Left colon (tissue), 2 donors: Measurements from ENCODE around the gene SNTB2. TPM values are rescaled to one million over a fixed set of nuclear protein-coding genes. Genes with fewer than 3 reads are reported as not detected.

Source experiments
- ATAC-seq: fragments of 200-7000 bp; cut with Tn5 transposase; one replicate; pipeline ENCODE4 v1.9.1; 2020; ENCODE audit warnings: mild to moderate bottlenecking, moderate library complexity
- DNase-seq, 2 donors: peaks; one replicate each; pipeline ENCODE4 v3.0.0-alpha.2; 2020
- intact Hi-C, 2 donors: fragments of 100-400 bp; cut with DNase I in 1 of 2; cut with micrococcal nuclease in 1 of 2; formaldehyde crosslinking; loops; one replicate each; pipeline versions ENCODE4 v1.11.2 to v1.14.0; 2022; cut with DNase I, micrococcal nuclease
- total RNA-seq, 2 donors: library from RNA; stranded (reverse); fragmentation: NEBNext Ultra II Directional; extraction: Animal tissue kit (Norgen Biotek cat#: 25700); gene quantifications; one replicate each; pipeline ENCODE4 v1.2.1, GENCODE V29; 2021
- donor health status: DM: no; HTN: no; CAD: no.
- donor health status: DM: yes; HTN: yes; CAD: no.

SNTB2 gene
- total RNA-seq, 2 donors from 2014 or later = 32.0 to 33.8 TPM

- ATAC-seq = no peak
- intact Hi-C loops = no loop called here
- DNase-seq = no peak
Measured at GRCh38 chr16:69176033-69176800, 10.7 kb upstream of the SNTB2 start.

DNA sequence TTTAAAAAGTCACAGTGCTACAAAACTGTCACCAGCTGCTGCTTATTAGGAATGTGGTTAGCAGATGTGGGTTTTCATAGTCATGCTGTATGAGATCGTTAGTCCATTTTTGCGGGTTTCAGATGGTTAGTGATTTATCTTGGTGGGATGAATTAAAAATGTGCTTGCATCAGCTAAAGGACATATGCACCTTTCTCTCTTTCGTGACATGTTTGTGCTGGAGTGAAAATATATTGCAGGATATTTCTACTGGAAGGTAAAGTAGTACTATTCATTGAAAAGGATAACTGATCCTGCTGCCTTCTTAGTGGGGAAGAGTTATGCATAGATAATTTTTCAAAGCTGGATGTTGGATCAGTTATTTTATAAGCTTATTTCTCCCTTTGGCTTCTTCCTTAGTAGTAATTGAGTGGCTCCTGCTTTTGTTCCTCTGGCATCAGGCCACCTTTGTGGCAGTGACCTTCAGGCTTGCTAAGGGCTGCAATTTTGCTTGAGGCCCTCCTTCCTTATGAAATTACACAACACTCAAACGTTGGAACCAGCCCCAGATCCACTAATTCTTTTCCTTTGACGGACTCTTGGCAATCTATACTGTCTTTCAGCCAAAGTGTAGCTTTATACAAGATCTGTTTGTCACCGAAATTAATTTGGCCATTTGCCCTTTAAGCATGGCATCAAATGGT lies 7.5 kb upstream of the SNTB2 start:
- peak; percentile 74 to 84 for DNase-seq
- ATAC-seq = peak; percentile 88
- intact Hi-C loops = no loop called here

DNA sequence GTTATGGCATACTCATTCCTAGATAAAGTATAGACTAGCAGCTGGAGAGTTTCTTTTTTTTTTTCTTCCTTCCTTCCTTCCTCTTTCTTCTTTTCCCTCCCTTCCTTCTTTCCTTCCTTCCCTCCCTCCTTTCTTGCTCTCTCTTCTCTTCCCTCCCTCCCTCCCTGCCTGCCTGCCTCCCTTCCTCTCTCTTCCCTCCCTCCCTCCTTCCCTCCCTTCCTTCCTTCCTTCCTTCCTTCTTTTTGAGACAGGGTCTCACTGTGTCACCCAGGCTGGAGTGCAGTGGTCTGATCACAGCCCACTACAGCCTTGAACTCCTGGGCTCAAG lies 7.0 kb upstream of the SNTB2 start:
- peak; percentile 3 for ATAC-seq
- intact Hi-C loops = no loop called here
- no peak for DNase-seq

GRCh38 chr16:69182730-69183416 lies 4.1 kb upstream of the SNTB2 start:
- intact Hi-C loops = no loop called here
- DNase-seq = no peak
- ATAC-seq = no peak

GRCh38 chr16:69187446-69188235 lies 677 bp downstream of the SNTB2 start:
- intact Hi-C loops = no loop called here
- ATAC-seq (peak; percentile 48), DNase-seq (peak in 1 of 2 donors; percentile 69)

DNA sequence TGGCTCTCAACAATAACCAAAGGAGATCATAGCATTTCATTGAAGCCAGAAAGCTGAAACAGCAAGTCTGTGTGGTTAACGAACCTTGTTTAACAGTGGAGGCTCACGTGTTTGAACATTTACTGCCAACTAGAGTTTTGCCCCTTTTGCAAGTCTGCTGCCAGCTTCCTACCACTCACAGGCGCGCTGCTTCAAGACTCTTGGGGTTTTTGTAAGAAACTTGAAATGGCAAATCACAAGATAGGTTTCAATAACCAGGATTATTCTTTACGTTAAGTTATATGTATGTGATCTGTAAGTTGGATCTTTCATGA lies 1.2 kb downstream of the SNTB2 start:
- ATAC-seq = peak; percentile 35
- intact Hi-C loops = no loop called here
- no peak for DNase-seq

DNA sequence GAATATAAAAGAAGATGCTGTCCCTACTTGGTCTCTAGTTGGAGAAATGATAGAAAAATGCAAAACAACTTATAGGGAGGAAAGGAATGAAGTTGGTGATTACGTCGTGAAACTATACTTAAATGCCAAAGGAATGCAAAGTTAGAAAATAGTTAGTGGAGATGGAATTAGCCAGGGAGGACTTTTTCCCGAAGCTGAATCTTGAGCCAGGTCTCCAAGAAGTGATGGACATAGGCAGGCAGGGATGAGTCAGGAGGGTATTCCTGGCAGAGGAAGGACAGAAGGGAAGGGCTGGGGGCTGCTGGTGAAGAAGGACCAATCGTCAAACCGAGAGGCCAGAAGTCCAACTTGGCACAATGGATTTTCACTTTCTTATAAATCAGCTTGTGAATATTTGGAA lies 1.8 kb downstream of the SNTB2 start:
- ATAC-seq = no peak
- intact Hi-C loops = no loop called here
- no peak for DNase-seq

GRCh38 chr16:69190046-69190588 lies 3.2 kb downstream of the SNTB2 start:
- no peak for DNase-seq
- no peak for ATAC-seq
- intact Hi-C loops = no loop called here

- intact Hi-C loops = no loop called here
Measured at GRCh38 chr16:69190598-69190997, 3.6 kb downstream of the SNTB2 start.

GRCh38 chr16:69191136-69191535 lies 4.2 kb downstream of the SNTB2 start:
- ATAC-seq = no peak
- no peak for DNase-seq
- intact Hi-C loops = no loop called here

More at GRCh38 chr16:69190598-69190997, 3.6 kb downstream of the SNTB2 start:
- DNase-seq = no peak
- no peak for ATAC-seq

DNA sequence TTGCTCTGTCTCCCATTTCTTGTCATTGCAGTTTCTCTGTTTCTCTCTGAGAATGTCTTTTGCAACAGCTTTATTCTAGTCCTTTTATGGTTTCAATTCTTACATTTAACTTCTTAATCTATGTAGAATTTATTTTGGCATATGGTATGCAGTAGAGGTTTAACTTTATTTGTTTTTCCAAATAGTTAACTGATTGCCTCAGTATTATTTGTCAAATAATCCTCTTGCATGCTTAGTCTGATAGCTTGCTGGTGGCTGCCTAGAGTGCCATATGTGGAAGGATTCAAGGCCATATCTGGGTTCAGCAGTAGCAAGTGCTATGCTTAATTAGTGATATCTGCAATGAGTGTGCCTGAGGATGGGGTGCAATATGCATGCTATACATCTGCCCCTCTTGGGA lies 6.9 kb downstream of the SNTB2 start:
- ATAC-seq = no peak
- intact Hi-C loops = no loop called here
- DNase-seq = no peak

DNA sequence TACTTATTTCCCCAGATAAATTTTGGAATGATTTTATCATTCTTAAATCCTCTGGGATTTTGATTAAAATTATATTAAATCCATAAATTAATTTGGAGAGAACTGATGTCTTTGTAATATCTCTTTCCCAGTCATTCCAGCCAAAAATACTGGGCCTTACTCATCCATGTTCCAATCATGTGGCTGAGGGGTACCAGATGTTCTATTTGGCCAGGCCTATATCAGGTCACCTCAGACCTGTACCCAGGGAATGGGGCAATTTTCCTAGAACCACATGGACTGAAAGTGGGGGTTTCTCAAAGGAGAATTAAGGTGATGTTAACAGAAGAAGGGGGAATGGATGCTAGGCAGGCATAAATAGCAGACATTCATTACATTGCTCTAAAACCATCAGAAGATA lies 7.5 kb downstream of the SNTB2 start:
- intact Hi-C loops = no loop called here
- no peak for ATAC-seq
- DNase-seq = no peak

- ATAC-seq (peak; percentile 81), DNase-seq (no peak)
- intact Hi-C loops = no loop called here
Measured at GRCh38 chr16:69195369-69196029, 8.5 kb downstream of the SNTB2 start.

DNA sequence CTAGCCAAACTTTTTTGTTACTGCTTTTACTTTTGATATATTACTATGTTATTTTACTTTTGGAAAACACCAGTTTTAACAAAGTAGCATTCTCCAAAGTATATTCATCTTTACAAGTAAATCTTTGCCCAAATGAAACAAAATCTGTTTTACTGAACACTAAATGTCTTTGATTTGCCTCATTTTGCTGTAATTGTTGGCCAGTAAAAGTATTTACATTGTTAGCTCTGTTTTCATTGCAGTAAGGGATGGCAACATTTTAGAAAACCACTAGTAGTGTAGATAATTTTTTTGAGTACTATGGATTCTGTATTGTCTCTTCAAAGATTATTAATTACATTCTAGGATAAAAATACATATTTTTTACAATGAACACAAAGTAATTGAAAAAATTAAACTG lies 10.6 kb downstream of the SNTB2 start:
- DNase-seq = no peak
- ATAC-seq = no peak

GRCh38 chr16:69199382-69199781 lies 12.4 kb downstream of the SNTB2 start:
- ATAC-seq = no peak
- DNase-seq = no peak
- intact Hi-C loops = no loop called here

More for the DNA sequence above, 10.6 kb downstream of the SNTB2 start:
- intact Hi-C loops = no loop called here

DNA sequence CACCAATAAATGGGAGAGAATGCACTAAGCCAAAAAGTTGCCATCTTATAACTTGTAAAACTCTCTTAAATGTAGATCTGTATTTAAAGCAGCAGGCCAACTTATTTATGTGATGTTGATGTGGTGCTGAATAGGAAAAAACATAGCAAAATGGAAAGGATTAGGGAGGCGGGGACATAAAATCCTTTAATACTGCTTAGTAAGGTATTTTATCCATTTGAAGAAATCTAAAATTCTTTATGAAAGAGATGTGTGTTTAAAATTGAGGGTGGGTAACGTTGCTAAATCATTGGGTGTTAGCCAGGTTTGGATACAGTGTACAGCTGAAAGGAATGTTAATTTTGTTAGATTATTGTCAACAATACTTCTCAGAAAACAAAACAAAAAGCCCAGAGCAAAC lies 14.3 kb downstream of the SNTB2 start:
- ATAC-seq (no peak), DNase-seq (no peak)
- intact Hi-C loops = no loop called here

DNA sequence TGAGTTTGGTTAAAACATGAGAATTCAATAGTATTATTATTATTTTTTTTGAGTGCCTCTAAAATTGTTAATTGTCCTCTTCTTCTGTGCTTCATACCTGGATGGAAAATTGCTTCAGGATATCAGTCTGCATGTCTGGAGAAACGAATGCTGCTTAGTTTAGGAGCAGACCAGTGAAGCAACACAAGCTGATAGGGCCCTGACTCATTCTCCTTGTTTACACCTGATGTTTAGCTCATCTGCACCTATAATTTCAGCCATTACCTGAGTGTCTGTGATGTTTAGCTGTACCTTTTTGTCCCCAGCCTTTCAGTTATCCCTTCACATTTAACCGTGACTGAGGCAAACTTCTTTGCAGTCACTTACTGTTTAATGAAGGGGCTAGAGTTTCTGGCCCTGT lies 14.8 kb downstream of the SNTB2 start:
- intact Hi-C loops = no loop called here
- no peak for ATAC-seq
- DNase-seq = no peak

DNA sequence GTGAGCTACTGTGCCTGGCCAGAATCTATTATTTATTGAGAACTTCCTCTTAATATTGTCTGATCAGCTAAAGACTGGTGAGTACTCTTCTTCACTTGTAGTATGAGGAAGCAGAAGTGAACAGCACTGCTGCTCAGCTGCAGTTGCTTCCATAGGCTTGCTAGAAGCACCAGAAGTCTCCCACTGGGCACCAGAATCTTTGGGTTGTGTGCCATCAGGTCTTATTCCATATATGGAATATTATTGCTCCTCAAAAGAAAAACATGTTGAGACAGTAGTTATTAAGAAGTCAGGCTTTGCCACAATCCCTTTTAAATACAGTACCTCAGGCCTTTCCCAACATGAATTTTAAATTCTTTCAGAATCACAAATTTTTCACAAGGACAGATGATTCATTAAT lies 17.2 kb downstream of the SNTB2 start:
- intact Hi-C loops = no loop called here
- DNase-seq (no peak), ATAC-seq (no peak)

- ATAC-seq (no peak), DNase-seq (no peak)
- intact Hi-C loops = no loop called here
Measured at GRCh38 chr16:69209735-69210134, 22.8 kb downstream of the SNTB2 start.
